Endothelial cell of umbilical vein (primary cell): ENCODE data around the gene MRPL44. TPM values are rescaled to one million over a fixed set of nuclear protein-coding genes. Genes with fewer than 3 reads are reported as not detected.

Experiments used
- BruUV-seq: library from RNA; stranded (reverse); fragments of 400-500 nt; replicated peaks from 2 replicates; lab custom pipeline; 2021; lab: Mats Ljungman, UMichigan
- CTCF ChIA-PET: fragments of 300-600, 350-600 bp; sonication (Branson Sonifier 250); formaldehyde crosslinking; loops from one replicate; lab custom pipeline; 2021; ENCODE audit warnings: antibody characterized with exemption, inconsistent platforms; lab: Charles Lee
- POLR2A ChIA-PET: fragments of 300-600, 350-600 bp; sonication (Branson Sonifier 250); formaldehyde crosslinking; loops from one replicate; lab custom pipeline; 2021; ENCODE audit warnings: antibody characterized with exemption, inconsistent platforms; lab: Charles Lee
- DNase-seq: peaks from one replicate; pipeline ENCODE4 v3.0.0-alpha.2; 2011; ENCODE audit warnings: low read depth, low spot score
- FAIRE-seq: peaks from 2 replicates; lab custom pipeline; 2011; peaks lifted over from hg19 to GRCh38; lab: Jason Lieb, UNC
- H2AFZ ChIP-seq: 2 replicates; pipeline ENCODE4 v1.6.0; 2012; ENCODE audit warnings: low read depth, low read length, control low read depth, inconsistent platforms
- H3K27ac ChIP-seq: 2 replicates; pipeline ENCODE4 v1.5.1; 2011; ENCODE audit warnings: low read depth, mild to moderate bottlenecking, control low read depth, low read length, moderate library complexity; ENCODE audit not compliant: insufficient read depth
- H3K27me3 ChIP-seq, 2 experiments: 2 replicates each; pipeline versions ENCODE4 v1.6.0 to v1.6.1; 2011; ENCODE audit warnings: low read length in 2 of 2, mixed read lengths in 1 of 2; ENCODE audit not compliant: control insufficient read depth in 2 of 2, insufficient read depth in 2 of 2
- H3K36me3 ChIP-seq, 2 experiments: 2 replicates in 1 of 2; 3 replicates in 1 of 2; pipeline ENCODE4 v1.5.1; 2011; ENCODE audit warnings: low read length in 2 of 2, mild to moderate bottlenecking in 1 of 2, moderate library complexity in 1 of 2; ENCODE audit not compliant: control insufficient read depth in 2 of 2, insufficient read depth in 2 of 2; ENCODE audit errors: extremely low read depth in 1 of 2
- H3K4me1 ChIP-seq: 3 replicates; pipeline ENCODE4 v1.5.1; 2011; ENCODE audit warnings: mild to moderate bottlenecking, low read length; ENCODE audit not compliant: control insufficient read depth, insufficient read depth; ENCODE audit errors: extremely low read depth
- H3K4me2 ChIP-seq: 2 replicates; pipeline ENCODE4 v1.6.1; 2011; ENCODE audit warnings: low read length, control low read depth, mixed read lengths; ENCODE audit not compliant: insufficient read depth
- H3K4me3 ChIP-seq, 3 experiments: fragments of 200-600 bp in 1 of 3; sonication (generic), shearing (Covaris generic) in 1 of 3; replicated peaks in 1 of 3; 2 replicates each; pipeline ENCODE4 v1.5.1; 2011 to 2016; ENCODE audit warnings: control low read depth in 3 of 3, low read length in 3 of 3, mild to moderate bottlenecking in 2 of 3, inconsistent platforms in 1 of 3, low read depth in 1 of 3, moderate library complexity in 1 of 3; ENCODE audit not compliant: insufficient read depth in 1 of 3
- H3K79me2 ChIP-seq: 2 replicates; pipeline ENCODE4 v1.6.0; 2012; ENCODE audit warnings: low read length, inconsistent platforms; ENCODE audit not compliant: control insufficient read depth, insufficient read depth
- H3K9ac ChIP-seq: replicated peaks from 2 replicates; pipeline ENCODE3; 2011; ENCODE audit warnings: low read length, control low read depth; ENCODE audit not compliant: insufficient read depth; ENCODE audit errors: extremely low read depth
- H3K9me1 ChIP-seq: replicated peaks from 3 replicates; pipeline ENCODE4 v1.6.0; 2011; ENCODE audit warnings: mild to moderate bottlenecking, low read length; ENCODE audit not compliant: control insufficient read depth, insufficient read depth; ENCODE audit errors: extremely low read depth
- H3K9me3 ChIP-seq: replicated peaks from 2 replicates; pipeline ENCODE4 v1.5.1; 2012; ENCODE audit warnings: low read length, inconsistent platforms; ENCODE audit not compliant: control insufficient read depth, insufficient read depth
- H4K20me1 ChIP-seq: replicated peaks from 2 replicates; pipeline ENCODE3; 2011; ENCODE audit warnings: mild to moderate bottlenecking, low read length; ENCODE audit not compliant: control insufficient read depth, insufficient read depth; ENCODE audit errors: extremely low read depth
- EZH2 ChIP-seq: IDR thresholded peaks from 2 replicates; pipeline ENCODE4 v1.6.1; 2012; ENCODE audit warnings: borderline replicate concordance, low read depth, mild to moderate bottlenecking, moderate library complexity, low read length, inconsistent platforms; ENCODE audit not compliant: severe bottlenecking
- FOS ChIP-seq: IDR thresholded peaks from 2 replicates; pipeline ENCODE4 v1.6.1; 2011; ENCODE audit warnings: mild to moderate bottlenecking, low read length, moderate library complexity, borderline replicate concordance; ENCODE audit not compliant: insufficient read depth
- GATA2 ChIP-seq: IDR thresholded peaks from 2 replicates; pipeline ENCODE4 v1.7.0; 2011; ENCODE audit warnings: low read depth, mild to moderate bottlenecking, moderate library complexity, mixed read lengths, low read length; ENCODE audit not compliant: insufficient read length, insufficient read depth
- JUN ChIP-seq: IDR thresholded peaks from 2 replicates; pipeline ENCODE4 v1.6.1; 2011; ENCODE audit warnings: borderline replicate concordance, low read depth; ENCODE audit not compliant: insufficient read length, insufficient read depth
- MAX ChIP-seq: IDR thresholded peaks from 2 replicates; pipeline ENCODE4 v1.6.1; 2011; ENCODE audit not compliant: insufficient read depth, insufficient read length
- MYC ChIP-seq: IDR thresholded peaks from one replicate; pipeline ENCODE4 v1.6.1; 2011; ENCODE audit warnings: mild to moderate bottlenecking, low read depth, low read length
- POLR2A ChIP-seq: IDR thresholded peaks from 2 replicates; pipeline ENCODE4 v1.6.1; 2012; ENCODE audit warnings: low read depth, mild to moderate bottlenecking, control low read depth, low read length
- POLR2AphosphoS5 ChIP-seq: IDR thresholded peaks from 2 replicates; pipeline ENCODE4 v1.6.1; 2012; ENCODE audit warnings: low read depth, mild to moderate bottlenecking, control low read depth, low read length, moderate library complexity; ENCODE audit not compliant: insufficient read depth
- dilution Hi-C: fragments of 300-500 bp; cut with MboI; formaldehyde crosslinking; loops from one replicate; pipeline ENCODE4 v1.15.0; 2019; ENCODE audit warnings: low sequenced_read_pairs; ENCODE audit not compliant: extremely low pct_ligation_motif_present
- intact Hi-C: fragments of 100-400 bp; cut with micrococcal nuclease; formaldehyde crosslinking; loops from one replicate; pipeline ENCODE4 v1.10.0; 2022
- polyA plus RNA-seq, 4 experiments: library from polyadenylated mRNA; depleted of rRNA in 3 of 4; stranded (reverse) in 3 of 4; unstranded in 1 of 4; fragments of >200 nt; gene quantifications; 2 replicates each; pipeline versions ENCODE4 v1.2.1 to v1.2.3, GENCODE V29; 2011 to 2012; ENCODE audit warnings: missing spikeins in 1 of 4
- total RNA-seq: library from RNA; stranded (reverse); gene quantifications from 2 replicates; pipeline ENCODE4 v1.2.3, GENCODE V29; 2021
- TF ChIP-seq, protein P1 (sequence below), 2 donors: IDR thresholded peaks; 1 replicate in 1 of 2; 2 replicates in 1 of 2; pipeline ENCODE4 v1.5.1; 2011; ENCODE audit warnings: low read length in 2 of 2, mild to moderate bottlenecking in 2 of 2, moderate library complexity in 2 of 2, control low read depth in 1 of 2, inconsistent platforms in 1 of 2, low read depth in 1 of 2; ENCODE audit not compliant: insufficient read depth in 1 of 2; ENCODE audit errors: extremely low read depth in 1 of 2

MRPL44 gene
- total and polyA plus RNA-seq, 2 donors (not counting 3 experiments of a cell fraction or from before 2014, with no cell fraction given), result 19.2 to 27.7 TPM

- Histone ChIP-seq H3K9me1 (no peaks in the 10 kb centered on the region), H3K36me3 (no peaks in the 10 kb centered on the region), H3K27ac (no peak overlapping the region), H3K4me2 (no peak overlapping the region), H3K9ac (no peak overlapping the region), H3K27me3 (peaks cover 0 to 6% of the 10 kb centered on the region in 2 experiments), H3K79me2 (no peaks in the 10 kb centered on the region), H4K20me1 (no peaks in the 10 kb centered on the region), H3K4me1 (no peaks in the 10 kb centered on the region), H3K9me3 (no peaks in the 10 kb centered on the region), H2AFZ (no peak overlapping the region), H3K4me3 (no peak overlapping the region)
- dilution Hi-C loops, result no loop called here
- DNase-seq, result no peak
- TF ChIP-seq MYC (no peak), JUN (no peak), GATA2 (no peak)
- ChIA-PET CTCF (interaction anchor here (0.7 to 9.0 kb wide), 3 partner anchors 15 to 296 kb away, joined by 3 to 875 read pairs (median 16); no protein-coding TSS in a partner anchor), POLR2A (no interaction called here)
- BruUV-seq, result no TSS peak
- no peak for FAIRE-seq
- intact Hi-C loops, result loop anchor here (5.0 kb wide), 1 partner anchor 152 kb away; no protein-coding TSS in a partner anchor
Measured at GRCh38 chr2:223989856-223990232, 32.6 kb downstream of the MRPL44 start.

DNA sequence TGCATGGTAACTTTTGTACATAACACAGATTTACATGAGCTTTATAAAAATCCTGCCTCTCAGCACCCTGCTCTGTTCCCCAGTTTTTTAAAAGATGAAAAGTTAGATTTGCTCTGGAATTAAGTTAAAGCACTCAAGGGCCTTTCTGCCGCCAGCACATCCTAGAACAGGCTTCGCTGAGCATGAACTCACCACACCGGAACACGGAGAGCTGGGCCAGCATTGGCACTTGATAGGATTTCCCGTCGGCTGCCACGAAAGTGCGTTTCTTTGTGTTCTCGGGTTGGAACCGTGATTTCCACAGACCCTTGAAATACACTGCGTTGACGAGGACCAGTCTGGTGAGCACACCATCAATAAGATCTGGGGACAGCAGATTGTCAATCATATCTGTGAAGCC is 34.3 kb downstream of the MRPL44 start:
- dilution Hi-C loops (no loop called here), intact Hi-C loops (loop anchor here (2.0 to 5.0 kb wide), 2 partner anchors 151 to 365 kb away; no protein-coding TSS in a partner anchor)
- no peak for FAIRE-seq
- ChIA-PET POLR2A (no interaction called here), CTCF (interaction anchor here (0.8 to 9.0 kb wide), 4 partner anchors 13 to 294 kb away, joined by 4 to 875 read pairs (median 106); no protein-coding TSS in a partner anchor)
- H3K27ac ChIP-seq, result no peak overlapping the region
- no peaks in the 10 kb centered on the region for H3K79me2 ChIP-seq
- H3K9me1 ChIP-seq, result no peaks in the 10 kb centered on the region
- H3K36me3 ChIP-seq, result no peaks in the 10 kb centered on the region
- no peak overlapping the region for H3K4me3 ChIP-seq
- H3K9me3 ChIP-seq, result no peaks in the 10 kb centered on the region
- DNase-seq, result no peak
- BruUV-seq, result no TSS peak
- TF ChIP-seq MAX, result no peak
- TF ChIP-seq JUN, result no peak
- TF ChIP-seq, protein P1, sequence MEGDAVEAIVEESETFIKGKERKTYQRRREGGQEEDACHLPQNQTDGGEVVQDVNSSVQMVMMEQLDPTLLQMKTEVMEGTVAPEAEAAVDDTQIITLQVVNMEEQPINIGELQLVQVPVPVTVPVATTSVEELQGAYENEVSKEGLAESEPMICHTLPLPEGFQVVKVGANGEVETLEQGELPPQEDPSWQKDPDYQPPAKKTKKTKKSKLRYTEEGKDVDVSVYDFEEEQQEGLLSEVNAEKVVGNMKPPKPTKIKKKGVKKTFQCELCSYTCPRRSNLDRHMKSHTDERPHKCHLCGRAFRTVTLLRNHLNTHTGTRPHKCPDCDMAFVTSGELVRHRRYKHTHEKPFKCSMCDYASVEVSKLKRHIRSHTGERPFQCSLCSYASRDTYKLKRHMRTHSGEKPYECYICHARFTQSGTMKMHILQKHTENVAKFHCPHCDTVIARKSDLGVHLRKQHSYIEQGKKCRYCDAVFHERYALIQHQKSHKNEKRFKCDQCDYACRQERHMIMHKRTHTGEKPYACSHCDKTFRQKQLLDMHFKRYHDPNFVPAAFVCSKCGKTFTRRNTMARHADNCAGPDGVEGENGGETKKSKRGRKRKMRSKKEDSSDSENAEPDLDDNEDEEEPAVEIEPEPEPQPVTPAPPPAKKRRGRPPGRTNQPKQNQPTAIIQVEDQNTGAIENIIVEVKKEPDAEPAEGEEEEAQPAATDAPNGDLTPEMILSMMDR (IDR thresholded peaks at IDR 0.05; ENCODE audit: extremely low read depth in 1 of 2, insufficient read depth in 1 of 2, low read depth in 1 of 2, low read length in 2 of 2), result no peak
- TF ChIP-seq MYC, result no peak
- TF ChIP-seq GATA2, result no peak
- no peak for TF ChIP-seq POLR2AphosphoS5
- no peak for TF ChIP-seq POLR2A
- no peak for TF ChIP-seq EZH2
- no peak for TF ChIP-seq FOS
- no peak overlapping the region for H2AFZ ChIP-seq
- no peak overlapping the region for H3K9ac ChIP-seq
- no peaks in the 10 kb centered on the region for H4K20me1 ChIP-seq
- no peaks in the 10 kb centered on the region for H3K27me3 ChIP-seq
- no peaks in the 10 kb centered on the region for H3K4me1 ChIP-seq
- no peak overlapping the region for H3K4me2 ChIP-seq
